HL-60 (cell line): ENCODE results near the gene HRH1.

Experiments used
- CTCF ChIP-seq: IDR thresholded peaks from one replicate; pipeline ENCODE4 v1.5.1; 2011; ENCODE audit warnings: low read length, control low read depth, inconsistent platforms; ENCODE audit not compliant: insufficient read depth
- GABPA ChIP-seq: IDR thresholded peaks from 2 replicates; pipeline ENCODE4 v1.6.1; 2012; ENCODE audit warnings: low read depth
- POLR2AphosphoS5 ChIP-seq: IDR thresholded peaks from 2 replicates; pipeline ENCODE4 v1.6.1; 2012; ENCODE audit warnings: low read depth
- SPI1 ChIP-seq: IDR thresholded peaks from 2 replicates; pipeline ENCODE4 v1.6.1; 2012; ENCODE audit warnings: low read depth, mild to moderate bottlenecking, borderline replicate concordance

- TF ChIP-seq CTCF (no peak), GABPA (no peak), POLR2AphosphoS5 (no peak), SPI1 (no peak)
Measured at GRCh38 chr3:11173828-11174465, 19.7 kb downstream of the HRH1 start.
